Stimulated activated CD4-positive, alpha-beta T cell treated with anti-CD3 and anti-CD28 coated beads, Interleukin-4, amount 100 ng/mL, for 24 hours (primary cell): ENCODE measurements around the gene RFX4.

Experiments
- DNase-seq: peaks from one replicate; pipeline ENCODE4 v3.0.0-alpha.2; 2020

Gene RFX4

GRCh38 chr12:106582641-106583230 is at the start of gene RFX4:
Gene RFX4, plus strand, starts transcription at chr12:106583004. Its CDS starts 317 bp downstream, at chr12:106583321.
- no peak for DNase-seq

GRCh38 chr12:106541201-106541600 is 41.6 kb upstream of the RFX4 start:
- DNase-seq = no peak

- DNase-seq = no peak
These were observed 31.4 kb upstream of the RFX4 start for GRCh38 chr12:106551410-106551809.

- DNase-seq = no peak
These were observed 30.6 kb upstream of the RFX4 start for GRCh38 chr12:106552228-106552627.

- no peak for DNase-seq
These were observed 18.0 kb upstream of the RFX4 start for GRCh38 chr12:106564678-106565329.

- DNase-seq = no peak
These were observed 16.0 kb upstream of the RFX4 start for GRCh38 chr12:106566771-106567170.

- no peak for DNase-seq
These were observed 9.6 kb upstream of the RFX4 start for GRCh38 chr12:106573239-106573638.

GRCh38 chr12:106576848-106577247 is 6.0 kb upstream of the RFX4 start:
- no peak for DNase-seq

GRCh38 chr12:106580671-106581508 is 1.9 kb upstream of the RFX4 start:
- DNase-seq = no peak

GRCh38 chr12:106581543-106582248 is 1.1 kb upstream of the RFX4 start:
- no peak for DNase-seq

GRCh38 chr12:106582249-106582591 is 584 bp upstream of the RFX4 start:
- DNase-seq = no peak

GRCh38 chr12:106583242-106584103 is 669 bp downstream of the RFX4 start:
- no peak for DNase-seq

GRCh38 chr12:106584104-106585064 is 1.6 kb downstream of the RFX4 start:
- no peak for DNase-seq

- no peak for DNase-seq
These were observed 2.3 kb downstream of the RFX4 start for GRCh38 chr12:106585105-106585520.

GRCh38 chr12:106585521-106586277 is 2.9 kb downstream of the RFX4 start:
- DNase-seq = no peak

GRCh38 chr12:106586278-106586802 is 3.5 kb downstream of the RFX4 start:
- DNase-seq = no peak

GRCh38 chr12:106586803-106587684 is 4.2 kb downstream of the RFX4 start:
- no peak for DNase-seq

GRCh38 chr12:106588771-106589170 is 6.0 kb downstream of the RFX4 start:
- DNase-seq = no peak

GRCh38 chr12:106590601-106591000 is 7.8 kb downstream of the RFX4 start:
- no peak for DNase-seq
